ENCODE results near the gene PLK1.

DNA sequence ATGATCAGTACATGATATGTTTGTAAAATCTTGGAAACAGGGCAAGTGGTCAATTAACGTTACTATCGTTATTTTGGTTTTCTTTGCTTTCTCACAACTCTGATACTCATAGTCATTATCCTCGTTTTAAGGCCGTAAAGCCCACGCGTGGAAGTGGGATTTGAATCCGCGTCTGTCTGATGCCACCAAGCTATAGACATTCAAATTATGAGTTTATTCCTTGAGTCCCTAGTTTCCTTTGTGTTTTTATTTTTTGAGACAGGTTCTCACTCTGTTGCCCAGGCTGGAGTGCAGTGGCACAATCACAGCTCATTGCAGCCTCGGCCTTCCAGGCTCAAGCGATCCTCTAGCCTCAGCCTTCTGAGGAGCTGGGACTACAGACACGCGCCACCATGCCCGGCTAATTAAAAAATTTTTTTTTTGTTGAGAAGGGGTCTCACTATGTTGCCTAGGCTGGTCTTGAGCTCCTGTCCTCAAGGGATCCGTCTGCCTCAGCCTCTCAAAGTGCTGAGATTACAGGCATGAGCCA lies 36.4 kb upstream of the PLK1 start:
- TF ChIP-seq, protein P1, sequence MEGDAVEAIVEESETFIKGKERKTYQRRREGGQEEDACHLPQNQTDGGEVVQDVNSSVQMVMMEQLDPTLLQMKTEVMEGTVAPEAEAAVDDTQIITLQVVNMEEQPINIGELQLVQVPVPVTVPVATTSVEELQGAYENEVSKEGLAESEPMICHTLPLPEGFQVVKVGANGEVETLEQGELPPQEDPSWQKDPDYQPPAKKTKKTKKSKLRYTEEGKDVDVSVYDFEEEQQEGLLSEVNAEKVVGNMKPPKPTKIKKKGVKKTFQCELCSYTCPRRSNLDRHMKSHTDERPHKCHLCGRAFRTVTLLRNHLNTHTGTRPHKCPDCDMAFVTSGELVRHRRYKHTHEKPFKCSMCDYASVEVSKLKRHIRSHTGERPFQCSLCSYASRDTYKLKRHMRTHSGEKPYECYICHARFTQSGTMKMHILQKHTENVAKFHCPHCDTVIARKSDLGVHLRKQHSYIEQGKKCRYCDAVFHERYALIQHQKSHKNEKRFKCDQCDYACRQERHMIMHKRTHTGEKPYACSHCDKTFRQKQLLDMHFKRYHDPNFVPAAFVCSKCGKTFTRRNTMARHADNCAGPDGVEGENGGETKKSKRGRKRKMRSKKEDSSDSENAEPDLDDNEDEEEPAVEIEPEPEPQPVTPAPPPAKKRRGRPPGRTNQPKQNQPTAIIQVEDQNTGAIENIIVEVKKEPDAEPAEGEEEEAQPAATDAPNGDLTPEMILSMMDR (conservative IDR thresholded peaks at IDR 0.05 in 1 of 2, IDR thresholded peaks at IDR 0.05 in 1 of 2; ENCODE audit: extremely low read depth in 1 of 2, insufficient read depth in 1 of 2, low read depth in 1 of 2, low read length in 2 of 2): no peak
- TF ChIP-seq EZH2 (IDR thresholded peaks at IDR 0.05; ENCODE audit: borderline replicate concordance, low read length): no peak

Measured in mammary epithelial cell (primary cell).